Endodermal cell (in vitro differentiated cells): ENCODE results near the gene FGFR4. TPM values are rescaled to one million over a fixed set of nuclear protein-coding genes. Genes with fewer than 3 reads are reported as not detected.

Experiments used
- DNase-seq: peaks from one replicate; pipeline ENCODE4 v3.0.0-alpha.2; 2017
- H3K27ac ChIP-seq: 2 replicates; pipeline ENCODE4 v1.5.1; 2013; ENCODE audit warnings: mild to moderate bottlenecking, low read depth, low read length, moderate library complexity
- H3K27me3 ChIP-seq: 2 replicates; pipeline ENCODE4 v1.6.1; 2013; ENCODE audit warnings: mild to moderate bottlenecking, low read length, moderate library complexity; ENCODE audit not compliant: insufficient read depth, control insufficient read depth, poor library complexity, severe bottlenecking
- H3K36me3 ChIP-seq: 2 replicates; pipeline ENCODE4 v1.7.0; 2013; ENCODE audit warnings: mild to moderate bottlenecking, low read length, moderate library complexity; ENCODE audit not compliant: control insufficient read depth, insufficient read depth
- H3K4me1 ChIP-seq: one replicate; pipeline ENCODE4 v1.7.0; 2013; ENCODE audit warnings: low read length; ENCODE audit not compliant: control insufficient read depth, insufficient read depth
- H3K4me3 ChIP-seq: 2 replicates; pipeline ENCODE4 v1.5.1; 2013; ENCODE audit warnings: mild to moderate bottlenecking, low read length, moderate library complexity
- H3K9ac ChIP-seq: 2 replicates; pipeline ENCODE4 v1.6.1; 2013; ENCODE audit warnings: mild to moderate bottlenecking, low read length, moderate library complexity; ENCODE audit not compliant: poor library complexity, severe bottlenecking; ENCODE audit errors: extremely low read depth
- H3K9me3 ChIP-seq: 2 replicates; pipeline ENCODE4 v1.6.1; 2013; ENCODE audit warnings: mild to moderate bottlenecking, low read length, moderate library complexity; ENCODE audit not compliant: control insufficient read depth
- H3K27ac Mint-ChIP-seq: 2 replicates; pipeline ENCODE4 v1.8.0; 2020; ENCODE audit warnings: mixed read lengths
- H3K27me3 Mint-ChIP-seq: 2 replicates; pipeline ENCODE4 v1.8.0; 2021; ENCODE audit warnings: mild to moderate bottlenecking, mixed read lengths; ENCODE audit not compliant: insufficient read depth
- H3K36me3 Mint-ChIP-seq: 2 replicates; pipeline ENCODE4 v1.8.0; 2020; ENCODE audit warnings: low read depth, mixed read lengths
- H3K4me1 Mint-ChIP-seq: 2 replicates; pipeline ENCODE4 v1.8.0; 2020; ENCODE audit warnings: mixed read lengths
- H3K4me3 Mint-ChIP-seq: 2 replicates; pipeline ENCODE4 v1.8.0; 2020; ENCODE audit warnings: mild to moderate bottlenecking, moderate library complexity, mixed read lengths
- H3K9me3 Mint-ChIP-seq: 2 replicates; pipeline ENCODE4 v1.8.0; 2020; ENCODE audit warnings: mild to moderate bottlenecking, mixed read lengths
- CTCF ChIP-seq: fragments of 200-600 bp; sonication (generic); conservative IDR thresholded peaks from 2 replicates; pipeline ENCODE4 v1.5.0; 2021; ENCODE audit warnings: antibody characterized with exemption, mild to moderate bottlenecking
- WGBS, 2 experiments: methylation state at CpG; one replicate each; pipeline versions ENCODE4 v1.1.5 to v1.1.7; 2013; ENCODE audit warnings: missing lambda C conversion rate in 2 of 2, mixed read lengths in 1 of 2; ENCODE audit not compliant: insufficient coverage in 1 of 2, insufficient read length in 1 of 2; 5-methylcytosine and 5-hydroxymethylcytosine counted together
- total RNA-seq, 2 donors: library from RNA; stranded (reverse); fragmentation: NEBNext Ultra II Directional in 1 of 2; extraction: Animal tissue kit (Norgen Biotek cat#: 25700) in 1 of 2; gene quantifications; 2 replicates in 1 of 2; 3 replicates in 1 of 2; pipeline ENCODE4 v1.2.1, GENCODE V29; 2021

Gene FGFR4
- total RNA-seq, 2 donors from 2014 or later: 123 to 131 TPM

- Mint-ChIP-seq H3K9me3 (no peaks in the 10 kb centered on the region), H3K4me3 (no peak overlapping the region), H3K27ac (no peak overlapping the region), H3K36me3 (peaks cover 46% of the 10 kb centered on the region), H3K4me1 (no peaks in the 10 kb centered on the region), H3K27me3 (no peaks in the 10 kb centered on the region)
- H3K4me3 ChIP-seq: no peak overlapping the region
- H3K9ac ChIP-seq: no peak overlapping the region
- peak; percentile 51 for TF ChIP-seq CTCF
- WGBS, 2 experiments: 95 to 100% methylated on average over 2 of the region's 2 CpGs
- H3K4me1 ChIP-seq: no peaks in the 10 kb centered on the region
- H3K27ac ChIP-seq: no peak overlapping the region
- peaks cover 50% of the 10 kb centered on the region for H3K36me3 ChIP-seq
- DNase-seq: no peak
- no peaks in the 10 kb centered on the region for H3K27me3 ChIP-seq
- H3K9me3 ChIP-seq: no peaks in the 10 kb centered on the region
These were observed 44.8 kb upstream of the FGFR4 start for GRCh38 chr5:177041936-177042335.

- Mint-ChIP-seq H3K36me3 (peaks cover 52% of the 10 kb centered on the region), H3K27ac (no peak overlapping the region), H3K9me3 (no peaks in the 10 kb centered on the region), H3K4me1 (no peaks in the 10 kb centered on the region), H3K4me3 (no peak overlapping the region), H3K27me3 (no peaks in the 10 kb centered on the region)
- Histone ChIP-seq H3K36me3 (peaks cover 60% of the 10 kb centered on the region), H3K4me3 (no peak overlapping the region), H3K27ac (no peak overlapping the region), H3K4me1 (no peaks in the 10 kb centered on the region), H3K9me3 (no peaks in the 10 kb centered on the region), H3K9ac (no peak overlapping the region), H3K27me3 (no peaks in the 10 kb centered on the region)
- WGBS, 2 experiments: 96% methylated on average over 4 to 6 of the region's 6 CpGs
- no peak for TF ChIP-seq CTCF
- no peak for DNase-seq
These were observed 43.6 kb upstream of the FGFR4 start for GRCh38 chr5:177043114-177043513.

GRCh38 chr5:177043958-177044357 is 42.8 kb upstream of the FGFR4 start:
- peaks cover 64% of the 10 kb centered on the region for H3K36me3 ChIP-seq
- no peaks in the 10 kb centered on the region for H3K4me1 ChIP-seq
- no peaks in the 10 kb centered on the region for H3K27me3 ChIP-seq
- Mint-ChIP-seq H3K36me3 (peaks cover 57% of the 10 kb centered on the region), H3K27me3 (no peaks in the 10 kb centered on the region), H3K27ac (no peak overlapping the region), H3K9me3 (no peaks in the 10 kb centered on the region), H3K4me1 (no peaks in the 10 kb centered on the region), H3K4me3 (no peak overlapping the region)
- no peak overlapping the region for H3K27ac ChIP-seq
- TF ChIP-seq CTCF: no peak
- DNase-seq: no peak
- H3K9me3 ChIP-seq: no peaks in the 10 kb centered on the region
- 97 to 100% methylated on average over 1 of the region's 1 CpG for WGBS, 2 experiments
- no peak overlapping the region for H3K9ac ChIP-seq
- H3K4me3 ChIP-seq: no peak overlapping the region
